ACC112 (cell line): ENCODE data around the gene HYKK.

Experiments used
- H2AFZ ChIP-seq: fragments of 200-600 bp; sonication (generic); one replicate; pipeline ENCODE4 v1.6.0; 2017; ENCODE audit warnings: antibody characterized with exemption, low read length; ENCODE audit not compliant: unreplicated experiment
- H3K27ac ChIP-seq: fragments of 200-600 bp; sonication (generic); 2 replicates; pipeline ENCODE4 v1.5.1; 2014; ENCODE audit warnings: low read depth, mild to moderate bottlenecking, antibody characterized with exemption, low read length, moderate library complexity
- H3K27me3 ChIP-seq: fragments of 200-600 bp; sonication (generic); 2 replicates; pipeline ENCODE4 v1.6.1; 2014; ENCODE audit warnings: mild to moderate bottlenecking, antibody characterized with exemption, low read length, moderate library complexity, mixed read lengths; ENCODE audit not compliant: insufficient read depth
- H3K36me3 ChIP-seq: fragments of 200-600 bp; sonication (generic); 2 replicates; pipeline ENCODE4 v1.6.1; 2016; ENCODE audit warnings: mild to moderate bottlenecking, antibody characterized with exemption, low read length, moderate library complexity, mixed read lengths; ENCODE audit not compliant: insufficient read depth
- H3K4me1 ChIP-seq: fragments of 200-600 bp; sonication (generic); one replicate; pipeline ENCODE4 v1.6.1; 2016; ENCODE audit warnings: low read length, mixed read lengths; ENCODE audit not compliant: insufficient read depth, unreplicated experiment, control insufficient read depth
- H3K4me3 ChIP-seq: fragments of 200-600 bp; sonication (generic); 2 replicates; pipeline ENCODE4 v1.5.1; 2014; ENCODE audit warnings: mild to moderate bottlenecking, low read depth, low read length
- H3K79me2 ChIP-seq: fragments of 200-600 bp; sonication (generic); one replicate; pipeline ENCODE4 v1.6.0; 2016; ENCODE audit warnings: low read length; ENCODE audit not compliant: control insufficient read depth, unreplicated experiment, insufficient read depth

HYKK gene

GRCh38 chr15:78506971-78507830 is at the start of gene HYKK:
Gene HYKK (plus strand): TSS chr15:78507577. CDS start chr15:78513089, 5,512 bp downstream.
- Histone ChIP-seq H3K4me1 (no peaks in the 10 kb centered on the region), H2AFZ (peak within 1 kb of the TSS; percentile 87), H3K36me3 (no peaks in the 10 kb centered on the region), H3K27ac (no peak within 1 kb of the TSS), H3K79me2 (no peaks in the 10 kb centered on the region), H3K4me3 (peak within 1 kb of the TSS; percentile 81), H3K27me3 (no peaks in the 10 kb centered on the region)

GRCh38 chr15:78460737-78461136 is 46.6 kb upstream of the HYKK start:
- H3K27me3 ChIP-seq, result no peaks in the 10 kb centered on the region
- peaks cover 21% of the 10 kb centered on the region for H3K36me3 ChIP-seq
- H3K4me1 ChIP-seq, result peaks cover 35% of the 10 kb centered on the region
- no peak overlapping the region for H3K27ac ChIP-seq
- H2AFZ ChIP-seq, result no peak overlapping the region
- H3K79me2 ChIP-seq, result peaks cover 84% of the 10 kb centered on the region
- H3K4me3 ChIP-seq, result no peak overlapping the region

GRCh38 chr15:78461171-78461888 is 46.0 kb upstream of the HYKK start:
- peaks cover 25% of the 10 kb centered on the region for H3K36me3 ChIP-seq

GRCh38 chr15:78469031-78469430 is 38.3 kb upstream of the HYKK start:
- Histone ChIP-seq H3K4me3 (no peak overlapping the region), H2AFZ (no peak overlapping the region), H3K79me2 (peaks cover 15% of the 10 kb centered on the region), H3K27me3 (no peaks in the 10 kb centered on the region), H3K4me1 (no peaks in the 10 kb centered on the region), H3K36me3 (peaks cover 54% of the 10 kb centered on the region), H3K27ac (no peak overlapping the region)

More at GRCh38 chr15:78461171-78461888, 46.0 kb upstream of the HYKK start:
- Histone ChIP-seq H3K4me1 (peaks cover 29% of the 10 kb centered on the region), H2AFZ (no peak overlapping the region), H3K4me3 (no peak overlapping the region), H3K79me2 (peaks cover 81% of the 10 kb centered on the region), H3K27me3 (no peaks in the 10 kb centered on the region), H3K27ac (0 out of 2 replicates have a peak overlapping the region, but pooled peaks have one; percentile 32)

GRCh38 chr15:78477295-78477694 is 30.1 kb upstream of the HYKK start:
- H2AFZ ChIP-seq, result no peak overlapping the region
- H3K27me3 ChIP-seq, result no peaks in the 10 kb centered on the region
- H3K4me3 ChIP-seq, result no peak overlapping the region
- no peak overlapping the region for H3K27ac ChIP-seq
- peaks cover 47% of the 10 kb centered on the region for H3K36me3 ChIP-seq
- no peaks in the 10 kb centered on the region for H3K4me1 ChIP-seq
- peaks cover 3% of the 10 kb centered on the region for H3K79me2 ChIP-seq

GRCh38 chr15:78479650-78480049 is 27.7 kb upstream of the HYKK start:
- Histone ChIP-seq H3K36me3 (peaks cover 48% of the 10 kb centered on the region), H3K27me3 (no peaks in the 10 kb centered on the region), H3K79me2 (no peaks in the 10 kb centered on the region), H3K4me1 (no peaks in the 10 kb centered on the region), H3K4me3 (no peak overlapping the region), H2AFZ (no peak overlapping the region), H3K27ac (no peak overlapping the region)

- Histone ChIP-seq H3K36me3 (peaks cover 57% of the 10 kb centered on the region), H3K4me3 (no peak overlapping the region), H2AFZ (no peak overlapping the region), H3K27ac (no peak overlapping the region), H3K4me1 (peaks cover 13% of the 10 kb centered on the region), H3K79me2 (no peaks in the 10 kb centered on the region), H3K27me3 (no peaks in the 10 kb centered on the region)
Observed at GRCh38 chr15:78481917-78482316, 25.5 kb upstream of the HYKK start.

- no peaks in the 10 kb centered on the region for H3K27me3 ChIP-seq
- H2AFZ ChIP-seq, result no peak overlapping the region
- H3K79me2 ChIP-seq, result no peaks in the 10 kb centered on the region
- H3K36me3 ChIP-seq, result peaks cover 41% of the 10 kb centered on the region
- H3K27ac ChIP-seq, result no peak overlapping the region
- no peaks in the 10 kb centered on the region for H3K4me1 ChIP-seq
- no peak overlapping the region for H3K4me3 ChIP-seq
Observed at GRCh38 chr15:78492872-78493271, 14.5 kb upstream of the HYKK start.

GRCh38 chr15:78501857-78502256 is 5.5 kb upstream of the HYKK start:
- Histone ChIP-seq H3K27ac (no peak overlapping the region), H3K4me1 (no peaks in the 10 kb centered on the region), H3K79me2 (no peaks in the 10 kb centered on the region), H2AFZ (no peak overlapping the region), H3K4me3 (no peak overlapping the region), H3K36me3 (peaks cover 34% of the 10 kb centered on the region), H3K27me3 (no peaks in the 10 kb centered on the region)

GRCh38 chr15:78502641-78503040 is 4.7 kb upstream of the HYKK start:
- H3K27me3 ChIP-seq, result no peaks in the 10 kb centered on the region
- no peaks in the 10 kb centered on the region for H3K79me2 ChIP-seq
- no peaks in the 10 kb centered on the region for H3K4me1 ChIP-seq
- H3K27ac ChIP-seq, result no peak overlapping the region
- no peak overlapping the region for H3K4me3 ChIP-seq
- peaks cover 28% of the 10 kb centered on the region for H3K36me3 ChIP-seq
- no peak overlapping the region for H2AFZ ChIP-seq

- Histone ChIP-seq H3K4me1 (no peaks in the 10 kb centered on the region), H3K27me3 (no peaks in the 10 kb centered on the region), H2AFZ (peak overlapping the region; percentile 70), H3K27ac (no peak overlapping the region), H3K4me3 (peak overlapping the region; percentile 81), H3K36me3 (no peaks in the 10 kb centered on the region), H3K79me2 (no peaks in the 10 kb centered on the region)
Observed at GRCh38 chr15:78507831-78508160, 419 bp downstream of the HYKK start.
